ENCODE measurements around the gene RAPGEF3. TPM values are rescaled to one million over a fixed set of nuclear protein-coding genes. Genes with fewer than 3 reads are reported as not detected.

Gene RAPGEF3
- total and polyA plus RNA-seq, 9 of the 15 experiments (the other 6 are each of a cell fraction or from before 2014, with no cell fraction given) = 0.03 to 0.78 (median 0.37) TPM; not detected in 1

- TF ChIP-seq RERE (CRISPR knock-in tag; IDR thresholded peaks at IDR 0.05; ENCODE audit: borderline replicate concordance) (no peak), HDAC8 (tag; IDR thresholded peaks at IDR 0.05) (no peak), ZNF445 (CRISPR knock-in tag; IDR thresholded peaks at IDR 0.05; ENCODE audit: low read depth) (no peak), BRD4 (IDR thresholded peaks at IDR 0.05) (no peak), ZNF217 (CRISPR knock-in tag; IDR thresholded peaks at IDR 0.05) (no peak), ZC3H8 (IDR thresholded peaks at IDR 0.05) (no peak), RBM25 (IDR thresholded peaks at IDR 0.05; ENCODE audit: low read depth, low read length, severe bottlenecking) (no peak), EP300 (IDR thresholded peaks at IDR 0.05; ENCODE audit: low read length) (peak; percentile 42; the same call in 1 of the 2 replicates), ARID2 (IDR thresholded peaks at IDR 0.05) (no peak), USF1 (CRISPR knock-in tag; IDR thresholded peaks at IDR 0.05) (peak; percentile 42; the same call in 1 of the 2 replicates), PBX2 (CRISPR knock-in tag; IDR thresholded peaks at IDR 0.05; ENCODE audit: low read depth) (no peak), PBX2 (tag; conservative IDR thresholded peaks at IDR 0.05; ENCODE audit: low read depth) (no peak), SIN3B (IDR thresholded peaks at IDR 0.05; ENCODE audit: low read depth) (0 out of 2 replicates have a peak, but pooled peaks have one; percentile 69), ZBED1 (IDR thresholded peaks at IDR 0.05) (peak; percentile 38; the same call in 1 of the 2 replicates), ZNF408 (CRISPR knock-in tag; IDR thresholded peaks at IDR 0.05; ENCODE audit: low read depth) (no peak), ZNF780A (CRISPR knock-in tag; IDR thresholded peaks at IDR 0.05) (no peak), KAT8 (IDR thresholded peaks at IDR 0.05; ENCODE audit: low read depth) (no peak), IRF2 (CRISPR knock-in tag; IDR thresholded peaks at IDR 0.05) (no peak), TEAD1 (CRISPR knock-in tag; IDR thresholded peaks at IDR 0.05) (peak in 1 of 2 experiments; percentile 55; a peak in 1 of 4 replicates), ZNF133 (CRISPR knock-in tag; IDR thresholded peaks at IDR 0.05) (no peak), SMARCA5 (IDR thresholded peaks at IDR 0.05) (no peak)
These were observed 52.9 kb downstream of the RAPGEF3 start, which contains the start of gene RPAP3 (continued) for GRCh38 chr12:47705566-47706425.
